Astrocyte (in vitro differentiated cells and primary cell): ENCODE measurements around the gene NHLRC3. TPM values are rescaled to one million over a fixed set of nuclear protein-coding genes. Genes with fewer than 3 reads are reported as not detected.

Source experiments
- DNase-seq: peaks from one replicate; pipeline ENCODE4 v3.0.0-alpha.2; 2010; ENCODE audit warnings: low read depth
- FAIRE-seq: peaks from 2 replicates; lab custom pipeline; 2011; peaks lifted over from hg19 to GRCh38; lab: Jason Lieb, UNC
- H2AFZ ChIP-seq: 2 replicates; pipeline ENCODE4 v1.6.0; 2012; ENCODE audit warnings: low read depth, low read length, inconsistent platforms
- H3K27ac ChIP-seq: 2 replicates; pipeline ENCODE4 v1.5.1; 2011; ENCODE audit warnings: low read depth, low read length, inconsistent platforms
- H3K27me3 ChIP-seq: 2 replicates; pipeline ENCODE4 v1.6.0; 2011; ENCODE audit warnings: low read length, inconsistent platforms; ENCODE audit not compliant: insufficient read depth
- H3K36me3 ChIP-seq: 2 replicates; pipeline ENCODE4 v1.5.1; 2011; ENCODE audit warnings: low read length, inconsistent platforms; ENCODE audit not compliant: insufficient read depth
- H3K4me1 ChIP-seq: 2 replicates; pipeline ENCODE4 v1.5.1; 2011; ENCODE audit warnings: low read length, inconsistent platforms; ENCODE audit not compliant: insufficient read depth
- H3K4me2 ChIP-seq: 2 replicates; pipeline ENCODE4 v1.6.0; 2012; ENCODE audit warnings: low read length, inconsistent platforms
- H3K4me3 ChIP-seq: 2 replicates; pipeline ENCODE4 v1.5.1; 2011; ENCODE audit warnings: low read depth, mild to moderate bottlenecking, low read length, inconsistent platforms; ENCODE audit not compliant: insufficient read depth
- H3K79me2 ChIP-seq: 2 replicates; pipeline ENCODE4 v1.6.0; 2012; ENCODE audit warnings: mild to moderate bottlenecking, low read length, inconsistent platforms; ENCODE audit not compliant: insufficient read depth
- H3K9ac ChIP-seq: 2 replicates; pipeline ENCODE4 v1.6.0; 2012; ENCODE audit warnings: mild to moderate bottlenecking, low read length, inconsistent platforms
- H3K9me3 ChIP-seq: 2 replicates; pipeline ENCODE4 v1.5.1; 2012; ENCODE audit warnings: low read depth, mild to moderate bottlenecking, low read length, inconsistent platforms; ENCODE audit not compliant: insufficient read depth
- H4K20me1 ChIP-seq: 2 replicates; pipeline ENCODE4 v1.6.0; 2012; ENCODE audit warnings: low read length, inconsistent platforms; ENCODE audit not compliant: insufficient read depth
- H3K27ac Mint-ChIP-seq: one replicate; pipeline ENCODE4 v1.8.0; 2021; ENCODE audit warnings: mild to moderate bottlenecking, mixed read lengths; ENCODE audit not compliant: unreplicated experiment
- H3K27me3 Mint-ChIP-seq: one replicate; pipeline ENCODE4 v1.8.0; 2021; ENCODE audit warnings: low read depth, mixed read lengths; ENCODE audit not compliant: unreplicated experiment
- H3K36me3 Mint-ChIP-seq: one replicate; pipeline ENCODE4 v1.8.0; 2021; ENCODE audit warnings: low read depth, mixed read lengths; ENCODE audit not compliant: unreplicated experiment
- H3K4me1 Mint-ChIP-seq: one replicate; pipeline ENCODE4 v1.8.0; 2021; ENCODE audit warnings: low read depth, mixed read lengths; ENCODE audit not compliant: unreplicated experiment
- H3K4me3 Mint-ChIP-seq: one replicate; pipeline ENCODE4 v1.8.0; 2021; ENCODE audit warnings: mild to moderate bottlenecking, moderate library complexity, mixed read lengths; ENCODE audit not compliant: unreplicated experiment
- H3K9me3 Mint-ChIP-seq: one replicate; pipeline ENCODE4 v1.8.0; 2021; ENCODE audit warnings: mild to moderate bottlenecking, mixed read lengths; ENCODE audit not compliant: unreplicated experiment
- EZH2 ChIP-seq: IDR thresholded peaks from 2 replicates; pipeline ENCODE4 v1.6.1; 2012; ENCODE audit warnings: mild to moderate bottlenecking, low read length, inconsistent platforms; ENCODE audit not compliant: insufficient read depth
- total RNA-seq: library from RNA; stranded (reverse); gene quantifications from 2 replicates; pipeline ENCODE4 v1.2.1, GENCODE V29; 2021
- TF ChIP-seq, protein P1 (sequence below): IDR thresholded peaks from 2 replicates; pipeline ENCODE4 v1.5.1; 2011; ENCODE audit warnings: low read depth, mild to moderate bottlenecking, inconsistent platforms, low read length, moderate library complexity; ENCODE audit not compliant: insufficient read depth

NHLRC3 gene
- total RNA-seq, 1 donor from 2014 or later = 8.2 TPM

GRCh38 chr13:39020853-39021462 is 17.3 kb upstream of the NHLRC3 start:
- H3K27ac Mint-ChIP-seq = no peak overlapping the region

DNA sequence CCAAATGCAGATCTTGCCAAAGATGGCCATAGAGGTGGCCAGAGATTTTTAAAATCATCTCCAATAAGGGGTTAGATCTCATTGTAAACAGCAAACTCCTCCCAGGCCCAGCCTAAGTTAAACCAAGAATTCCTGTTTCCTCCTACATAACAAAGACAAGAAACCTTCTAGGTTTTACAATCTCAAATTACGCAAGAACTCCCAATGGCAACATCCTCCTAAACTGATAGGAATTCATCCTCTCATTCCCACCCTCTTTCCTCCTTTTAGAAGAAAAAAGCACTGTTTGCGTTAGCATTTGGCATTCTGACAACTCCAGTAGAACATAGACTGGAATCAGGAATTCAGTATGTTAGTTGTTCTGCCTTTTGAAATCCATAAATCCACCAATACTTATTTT is 14.9 kb upstream of the NHLRC3 start:
- Histone ChIP-seq H4K20me1 (no peaks in the 10 kb centered on the region), H3K27me3 (no peaks in the 10 kb centered on the region), H3K4me2 (no peak overlapping the region), H3K36me3 (peaks cover 58% of the 10 kb centered on the region), H3K79me2 (no peaks in the 10 kb centered on the region), H3K9me3 (no peaks in the 10 kb centered on the region), H2AFZ (no peak overlapping the region), H3K4me3 (no peak overlapping the region), H3K9ac (no peak overlapping the region), H3K4me1 (no peaks in the 10 kb centered on the region), H3K27ac (no peak overlapping the region)
- DNase-seq = no peak
- peaks cover 9% of the 10 kb centered on the region for H3K4me1 Mint-ChIP-seq
- TF ChIP-seq, protein P1, sequence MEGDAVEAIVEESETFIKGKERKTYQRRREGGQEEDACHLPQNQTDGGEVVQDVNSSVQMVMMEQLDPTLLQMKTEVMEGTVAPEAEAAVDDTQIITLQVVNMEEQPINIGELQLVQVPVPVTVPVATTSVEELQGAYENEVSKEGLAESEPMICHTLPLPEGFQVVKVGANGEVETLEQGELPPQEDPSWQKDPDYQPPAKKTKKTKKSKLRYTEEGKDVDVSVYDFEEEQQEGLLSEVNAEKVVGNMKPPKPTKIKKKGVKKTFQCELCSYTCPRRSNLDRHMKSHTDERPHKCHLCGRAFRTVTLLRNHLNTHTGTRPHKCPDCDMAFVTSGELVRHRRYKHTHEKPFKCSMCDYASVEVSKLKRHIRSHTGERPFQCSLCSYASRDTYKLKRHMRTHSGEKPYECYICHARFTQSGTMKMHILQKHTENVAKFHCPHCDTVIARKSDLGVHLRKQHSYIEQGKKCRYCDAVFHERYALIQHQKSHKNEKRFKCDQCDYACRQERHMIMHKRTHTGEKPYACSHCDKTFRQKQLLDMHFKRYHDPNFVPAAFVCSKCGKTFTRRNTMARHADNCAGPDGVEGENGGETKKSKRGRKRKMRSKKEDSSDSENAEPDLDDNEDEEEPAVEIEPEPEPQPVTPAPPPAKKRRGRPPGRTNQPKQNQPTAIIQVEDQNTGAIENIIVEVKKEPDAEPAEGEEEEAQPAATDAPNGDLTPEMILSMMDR = no peak
- no peak for TF ChIP-seq EZH2
- no peak overlapping the region for H3K4me3 Mint-ChIP-seq
- no peak for FAIRE-seq
- peaks cover 21% of the 10 kb centered on the region for H3K36me3 Mint-ChIP-seq
- H3K27me3 Mint-ChIP-seq = no peaks in the 10 kb centered on the region
- H3K27ac Mint-ChIP-seq = no peak overlapping the region
- H3K9me3 Mint-ChIP-seq = no peaks in the 10 kb centered on the region

More at GRCh38 chr13:39020853-39021462, 17.3 kb upstream of the NHLRC3 start:
- Histone ChIP-seq H3K27me3 (no peaks in the 10 kb centered on the region), H3K27ac (no peak overlapping the region), H3K4me1 (no peaks in the 10 kb centered on the region), H3K36me3 (peaks cover 56% of the 10 kb centered on the region), H3K79me2 (no peaks in the 10 kb centered on the region), H3K9ac (no peak overlapping the region), H2AFZ (no peak overlapping the region), H4K20me1 (peaks cover 5% of the 10 kb centered on the region), H3K9me3 (no peaks in the 10 kb centered on the region), H3K4me3 (no peak overlapping the region), H3K4me2 (no peak overlapping the region)
- DNase-seq (no peak), FAIRE-seq (no peak)
- Mint-ChIP-seq H3K4me1 (peaks cover 13% of the 10 kb centered on the region), H3K9me3 (no peaks in the 10 kb centered on the region), H3K36me3 (peaks cover 21% of the 10 kb centered on the region), H3K27me3 (no peaks in the 10 kb centered on the region), H3K4me3 (no peak overlapping the region)
- TF ChIP-seq EZH2 = no peak
- TF ChIP-seq, protein P1 = no peak

DNA sequence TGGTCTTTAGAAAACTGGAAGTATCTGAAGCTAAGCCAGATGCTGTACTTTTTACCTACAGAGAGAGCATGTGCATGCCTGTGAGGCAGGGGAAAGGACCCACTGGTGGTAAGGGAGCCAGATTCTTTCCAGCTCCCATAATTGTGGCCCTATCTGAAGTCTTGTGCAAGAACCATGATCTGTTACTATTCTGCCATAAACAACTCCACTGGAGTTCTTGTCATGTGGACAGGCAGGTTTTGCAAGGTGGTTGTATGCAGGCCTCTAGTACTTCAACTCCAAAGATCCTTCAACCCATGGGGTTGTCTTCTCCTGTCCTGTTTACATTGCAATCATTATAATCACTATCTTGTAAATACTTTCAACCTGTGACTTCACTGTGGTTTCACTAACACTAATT is 14.5 kb upstream of the NHLRC3 start:
- H3K9ac ChIP-seq = no peak overlapping the region
- H4K20me1 ChIP-seq = no peaks in the 10 kb centered on the region
- H3K27me3 ChIP-seq = no peaks in the 10 kb centered on the region
- no peaks in the 10 kb centered on the region for H3K79me2 ChIP-seq
- peaks cover 58% of the 10 kb centered on the region for H3K36me3 ChIP-seq
- Mint-ChIP-seq H3K4me3 (no peak overlapping the region), H3K9me3 (no peaks in the 10 kb centered on the region), H3K27me3 (no peaks in the 10 kb centered on the region), H3K27ac (no peak overlapping the region), H3K4me1 (peaks cover 6% of the 10 kb centered on the region), H3K36me3 (peaks cover 21% of the 10 kb centered on the region)
- no peak overlapping the region for H3K4me3 ChIP-seq
- DNase-seq = no peak
- FAIRE-seq = no peak
- H3K9me3 ChIP-seq = no peaks in the 10 kb centered on the region
- H2AFZ ChIP-seq = no peak overlapping the region
- no peak for TF ChIP-seq EZH2
- TF ChIP-seq, protein P1 = no peak
- H3K4me1 ChIP-seq = no peaks in the 10 kb centered on the region
- no peak overlapping the region for H3K4me2 ChIP-seq
- H3K27ac ChIP-seq = no peak overlapping the region
